ENCODE data around the gene IGFBPL1.
"Not testable (repeated sequence)": the region's sequence is repeated elsewhere in the genome, so short reads cannot be mapped to it uniquely, and the experiment has no call there.

GRCh38 chr9:38472583-38473249 is 48.5 kb upstream of the IGFBPL1 start:
- TF ChIP-seq CTCF (IDR thresholded peaks at IDR 0.05; ENCODE audit: low read depth, low read length, poor library complexity, severe bottlenecking); EZH2phosphoT487 (IDR thresholded peaks at IDR 0.05; ENCODE audit: borderline replicate concordance, low read length): not testable (repeated sequence)
